ENCODE measurements around the gene NOTCH2.
"Not testable (repeated sequence)": the region's sequence is repeated elsewhere in the genome, so short reads cannot be mapped to it uniquely, and the experiment has no call there.

The NOTCH2 gene

DNA sequence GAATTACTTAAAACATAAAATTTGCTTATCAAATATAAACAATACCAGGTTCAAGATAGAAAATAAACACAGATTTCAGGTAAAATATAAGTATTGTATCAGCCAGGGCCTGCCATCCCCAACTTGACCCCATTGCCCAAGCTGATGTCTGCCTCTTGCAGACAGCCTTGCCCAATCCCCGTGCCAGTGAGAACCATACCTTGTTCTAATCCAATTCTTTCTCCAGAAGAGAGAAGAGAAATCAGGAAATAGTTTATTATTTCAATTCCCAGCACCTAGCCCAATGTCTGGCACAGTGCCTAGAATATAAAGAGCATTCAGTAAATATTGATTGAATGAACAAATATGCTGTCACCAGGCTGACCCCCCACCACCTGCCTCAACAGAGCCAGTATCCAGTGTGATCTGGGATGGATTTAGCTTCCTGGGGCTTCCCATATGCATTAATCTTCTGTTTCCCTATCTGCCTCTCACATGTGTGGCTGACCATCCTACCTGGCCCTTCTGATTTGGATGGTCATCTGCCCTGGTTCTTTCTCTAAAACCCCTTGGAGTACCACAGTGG lies 27.6 kb upstream of the NOTCH2 start:
- H3K4me1 ChIP-seq; H3K36me3 ChIP-seq (replicated peaks); H3K4me3 ChIP-seq; DNase-seq (ENCODE audit: low spot score in 2 of 2); H3K9me3 ChIP-seq; in situ Hi-C loops (cut with MboI; ENCODE audit: low sequenced_read_pairs); H3K27me3 ChIP-seq (ENCODE audit: low read depth): not testable (repeated sequence)

DNA sequence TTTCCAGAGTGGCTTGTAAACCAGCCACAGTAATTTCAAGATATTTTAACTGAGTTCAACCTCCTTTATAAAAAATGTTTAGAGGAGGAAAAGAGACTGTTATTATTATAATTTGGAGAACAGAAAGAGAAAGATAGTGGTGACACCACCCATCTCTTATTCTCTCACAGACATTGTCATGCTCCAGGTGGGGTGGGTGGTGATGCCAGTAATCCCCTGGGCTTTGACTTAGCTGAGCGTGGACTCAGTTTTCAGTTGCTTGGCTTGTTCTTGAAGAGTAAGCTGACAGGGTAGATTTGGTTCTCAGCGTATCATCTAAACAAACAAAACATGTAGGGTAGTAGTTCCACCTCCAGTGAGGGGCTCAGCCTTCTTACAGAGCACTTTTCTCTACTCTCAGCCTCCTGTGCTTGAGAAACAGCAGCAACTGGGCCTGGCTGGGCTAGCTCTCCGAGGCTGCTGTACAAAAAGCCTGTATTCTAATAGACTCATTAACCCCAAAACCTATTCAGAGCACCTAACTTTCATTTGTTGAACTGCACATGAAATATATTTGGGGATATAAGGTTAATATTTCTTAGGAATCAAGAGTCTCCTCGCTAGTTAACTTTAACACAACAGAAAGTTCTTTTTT lies 24.2 kb upstream of the NOTCH2 start:
- H3K9me3 ChIP-seq; DNase-seq (ENCODE audit: low spot score in 2 of 2); H3K36me3 ChIP-seq (replicated peaks); H3K4me1 ChIP-seq; in situ Hi-C loops (cut with MboI; ENCODE audit: low sequenced_read_pairs); H3K4me3 ChIP-seq; H3K27me3 ChIP-seq (ENCODE audit: low read depth): not testable (repeated sequence)

DNA sequence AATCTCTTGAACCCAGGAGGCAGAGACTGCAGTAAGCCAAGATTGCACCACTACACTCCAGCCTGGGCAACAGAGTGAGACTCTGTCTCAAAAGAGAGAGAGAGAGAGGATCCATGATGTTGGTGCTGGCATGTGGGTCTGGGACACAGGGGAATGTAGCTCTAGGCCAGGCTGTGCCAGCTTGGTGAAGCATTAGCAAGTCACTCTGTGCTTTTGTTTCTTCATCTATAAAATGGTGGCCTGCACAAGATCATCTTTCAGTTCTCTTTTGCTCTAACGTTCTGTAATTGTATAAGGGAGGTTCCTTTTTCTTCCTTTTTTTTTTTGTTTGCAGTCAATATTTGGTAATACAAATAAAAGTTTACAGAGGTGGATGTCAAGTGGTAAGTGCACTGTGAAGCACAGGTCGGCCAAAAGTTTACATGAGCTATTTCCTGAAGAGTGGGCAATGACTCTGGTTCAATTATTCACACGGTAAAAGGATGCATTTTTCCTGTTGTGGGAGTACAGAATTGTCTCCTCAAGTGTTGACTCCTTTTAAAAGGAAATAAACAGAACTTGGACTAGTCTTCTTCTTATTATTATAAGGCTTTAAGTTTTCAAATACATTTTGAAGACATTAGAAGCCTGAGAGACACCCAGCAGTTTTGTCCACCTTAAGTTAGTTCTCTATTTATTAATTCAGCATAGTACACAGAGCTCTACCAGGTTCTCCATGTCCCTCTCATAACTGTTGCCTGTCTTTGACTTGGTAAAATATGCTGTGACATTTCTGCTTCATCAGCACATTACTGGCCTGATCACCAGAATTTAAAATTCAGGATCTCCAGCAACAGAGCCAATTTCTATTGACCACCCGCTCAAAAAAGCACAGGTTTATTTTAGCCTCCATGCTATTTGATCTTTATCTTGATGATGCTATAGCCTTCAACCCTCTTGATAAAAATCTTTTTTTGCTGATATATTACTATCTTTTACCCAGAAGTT lies 23.1 kb upstream of the NOTCH2 start:
- H3K4me1 ChIP-seq; in situ Hi-C loops (cut with MboI; ENCODE audit: low sequenced_read_pairs); DNase-seq (ENCODE audit: low spot score in 2 of 2); H3K4me3 ChIP-seq; H3K27me3 ChIP-seq (ENCODE audit: low read depth); H3K36me3 ChIP-seq (replicated peaks); H3K9me3 ChIP-seq: not testable (repeated sequence)

DNA sequence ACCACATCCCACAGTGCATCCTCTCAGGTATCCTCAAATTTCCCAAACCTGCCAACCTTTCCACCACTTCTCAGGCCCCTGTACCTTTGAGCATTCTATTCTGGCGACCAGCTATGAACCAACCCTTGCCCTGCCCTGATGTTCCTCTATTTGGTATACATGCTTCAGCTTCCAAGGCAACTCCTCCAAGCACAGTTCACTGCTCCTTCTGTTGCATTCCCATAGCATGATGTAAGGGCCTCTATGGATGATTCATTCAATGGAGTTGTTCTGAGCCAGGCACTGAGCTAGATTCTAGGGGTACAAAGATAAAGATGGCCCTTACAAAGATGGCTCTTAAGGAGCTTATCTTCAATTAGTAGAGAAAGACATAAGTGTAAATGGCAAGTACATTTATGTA lies 21.4 kb upstream of the NOTCH2 start:
- DNase-seq (ENCODE audit: low spot score in 2 of 2); H3K36me3 ChIP-seq (replicated peaks); H3K27me3 ChIP-seq (ENCODE audit: low read depth); H3K4me1 ChIP-seq; H3K4me3 ChIP-seq; H3K9me3 ChIP-seq; in situ Hi-C loops (cut with MboI; ENCODE audit: low sequenced_read_pairs): not testable (repeated sequence)

DNA sequence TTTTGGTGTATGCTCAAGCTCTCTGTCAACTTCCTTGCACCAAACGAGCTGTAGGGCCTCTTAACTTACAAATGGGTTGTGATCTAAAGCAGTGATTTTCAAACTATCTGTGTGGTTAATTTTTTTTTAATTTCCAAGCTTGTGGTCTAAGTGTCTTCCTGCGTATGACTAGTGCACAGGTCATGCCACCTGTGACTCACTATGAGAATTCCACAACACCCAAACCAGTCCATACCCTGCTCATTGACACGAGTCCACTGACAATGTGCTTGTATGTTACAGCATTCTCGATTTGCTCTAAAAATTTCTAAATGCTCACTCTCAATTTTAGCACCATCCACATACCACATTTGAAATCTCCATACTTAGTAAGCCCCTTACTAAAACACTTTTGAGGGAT lies 18.5 kb upstream of the NOTCH2 start:
- H3K4me1 ChIP-seq; H3K36me3 ChIP-seq (replicated peaks); in situ Hi-C loops (cut with MboI; ENCODE audit: low sequenced_read_pairs); H3K4me3 ChIP-seq; DNase-seq (ENCODE audit: low spot score in 2 of 2); H3K9me3 ChIP-seq; H3K27me3 ChIP-seq (ENCODE audit: low read depth): not testable (repeated sequence)

DNA sequence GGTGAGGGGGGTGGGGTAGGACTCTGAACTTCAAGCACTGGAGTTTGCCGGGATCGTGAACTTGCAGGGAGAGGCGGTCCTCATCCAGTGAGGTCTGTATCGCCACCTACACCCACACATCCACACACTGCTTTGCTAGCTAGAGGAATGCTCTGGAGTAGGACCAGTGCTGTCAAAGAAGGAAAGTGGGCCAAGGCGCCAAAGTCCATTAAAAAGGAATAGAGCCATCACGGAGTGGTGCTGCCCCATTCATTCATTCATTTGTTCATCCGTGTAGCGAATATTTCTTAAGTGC lies 405 bp upstream of the NOTCH2 start:
- in situ Hi-C loops (cut with MboI; ENCODE audit: low sequenced_read_pairs), result not testable (repeated sequence)

DNA sequence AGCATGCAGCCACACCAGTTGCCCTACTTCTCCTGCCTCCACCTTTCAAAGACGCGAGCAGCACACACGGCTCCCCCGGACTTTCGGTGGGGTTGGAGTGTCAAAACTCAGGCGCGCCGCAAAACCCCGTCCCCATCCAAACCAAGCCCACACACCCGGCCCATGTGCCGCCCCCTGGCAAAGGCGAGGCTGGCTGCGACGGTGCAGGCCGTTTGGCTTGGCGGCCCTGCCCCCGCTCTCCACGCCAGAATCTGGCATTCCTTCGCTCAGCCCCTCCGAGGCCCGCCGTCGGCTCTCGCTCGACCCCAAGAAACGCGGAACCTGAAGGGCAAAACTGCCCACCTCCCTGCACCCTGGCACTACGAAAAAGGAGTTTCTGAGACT lies 787 bp downstream of the NOTCH2 start:
- peak in 1 of 2 experiments; percentile 41 for DNase-seq (ENCODE audit: low spot score in 2 of 2)
- H3K4me1 ChIP-seq; H3K9me3 ChIP-seq; in situ Hi-C loops (cut with MboI; ENCODE audit: low sequenced_read_pairs); H3K27me3 ChIP-seq (ENCODE audit: low read depth); H3K36me3 ChIP-seq (replicated peaks): not testable (repeated sequence)
- H3K4me3 ChIP-seq, result peak overlapping the region; percentile 57

More for the DNA sequence above, 405 bp upstream of the NOTCH2 start:
- H3K36me3 ChIP-seq (replicated peaks); H3K4me1 ChIP-seq; H3K9me3 ChIP-seq; H3K4me3 ChIP-seq; DNase-seq (ENCODE audit: low spot score in 2 of 2); H3K27me3 ChIP-seq (ENCODE audit: low read depth): not testable (repeated sequence)

DNA sequence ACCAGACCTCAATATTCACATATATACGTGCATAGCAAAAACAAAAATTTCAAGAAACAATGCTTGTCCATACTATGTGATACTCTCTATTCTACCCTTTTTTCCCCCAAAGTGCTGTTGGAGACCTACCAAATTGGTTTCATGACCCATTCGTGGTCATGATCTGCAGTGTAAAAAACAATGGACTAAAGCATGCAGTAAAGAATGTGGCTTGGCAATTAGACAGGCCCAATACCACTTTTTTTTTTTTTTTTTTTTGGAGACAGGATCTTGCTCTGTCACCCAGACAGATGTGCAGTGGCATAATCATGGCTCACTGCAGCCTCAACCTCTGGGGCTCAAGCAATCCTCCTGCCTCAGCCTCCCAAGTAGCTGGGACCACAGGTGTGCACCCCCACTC lies 21.3 kb downstream of the NOTCH2 start:
- H3K36me3 ChIP-seq (replicated peaks); H3K9me3 ChIP-seq; in situ Hi-C loops (cut with MboI; ENCODE audit: low sequenced_read_pairs); DNase-seq (ENCODE audit: low spot score in 2 of 2); H3K4me1 ChIP-seq; H3K27me3 ChIP-seq (ENCODE audit: low read depth); H3K4me3 ChIP-seq: not testable (repeated sequence)

DNA sequence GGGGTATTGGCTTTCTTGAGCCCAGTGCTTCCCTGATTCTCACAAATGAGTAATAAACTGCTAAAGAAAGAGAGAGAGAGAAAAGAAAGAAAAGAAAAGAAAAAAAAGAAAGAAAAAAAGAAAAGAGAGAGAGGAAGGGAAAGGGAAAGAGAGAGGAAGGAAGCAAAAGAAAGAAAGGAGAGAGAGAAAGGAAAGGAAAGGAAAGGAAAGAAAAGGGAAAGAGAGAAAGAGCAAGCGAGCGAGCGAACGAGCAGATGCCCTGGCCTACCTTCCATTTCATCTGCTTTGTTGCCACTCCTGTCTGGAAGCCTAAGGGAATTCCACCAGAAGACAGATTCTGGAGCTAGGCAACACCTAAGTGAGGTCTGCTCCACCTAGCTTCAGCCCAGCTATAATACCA lies 27.7 kb downstream of the NOTCH2 start:
- in situ Hi-C loops (cut with MboI; ENCODE audit: low sequenced_read_pairs); H3K9me3 ChIP-seq; DNase-seq (ENCODE audit: low spot score in 2 of 2); H3K4me3 ChIP-seq; H3K4me1 ChIP-seq; H3K36me3 ChIP-seq (replicated peaks); H3K27me3 ChIP-seq (ENCODE audit: low read depth): not testable (repeated sequence)

DNA sequence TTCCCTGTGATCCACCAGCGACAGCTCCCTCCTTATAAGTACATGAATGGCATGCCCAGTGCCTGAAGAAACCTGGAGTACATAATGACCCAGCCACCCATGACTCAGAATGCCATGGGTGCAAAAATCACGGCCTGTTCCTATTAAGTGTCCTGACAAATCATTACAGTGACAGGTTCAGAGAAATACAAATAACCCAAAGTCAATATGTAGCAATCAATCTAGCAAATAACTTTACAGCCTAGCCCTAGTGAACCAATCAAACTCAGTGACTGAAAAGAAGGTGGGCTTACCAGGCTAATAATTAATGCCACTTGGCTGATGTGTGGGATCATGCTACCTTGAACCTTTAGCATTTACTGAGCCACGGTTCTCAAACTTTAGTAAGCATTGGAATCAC lies 37.2 kb downstream of the NOTCH2 start:
- H3K36me3 ChIP-seq (replicated peaks); H3K4me3 ChIP-seq; H3K4me1 ChIP-seq; in situ Hi-C loops (cut with MboI; ENCODE audit: low sequenced_read_pairs); H3K27me3 ChIP-seq (ENCODE audit: low read depth); H3K9me3 ChIP-seq; DNase-seq (ENCODE audit: low spot score in 2 of 2): not testable (repeated sequence)

DNA sequence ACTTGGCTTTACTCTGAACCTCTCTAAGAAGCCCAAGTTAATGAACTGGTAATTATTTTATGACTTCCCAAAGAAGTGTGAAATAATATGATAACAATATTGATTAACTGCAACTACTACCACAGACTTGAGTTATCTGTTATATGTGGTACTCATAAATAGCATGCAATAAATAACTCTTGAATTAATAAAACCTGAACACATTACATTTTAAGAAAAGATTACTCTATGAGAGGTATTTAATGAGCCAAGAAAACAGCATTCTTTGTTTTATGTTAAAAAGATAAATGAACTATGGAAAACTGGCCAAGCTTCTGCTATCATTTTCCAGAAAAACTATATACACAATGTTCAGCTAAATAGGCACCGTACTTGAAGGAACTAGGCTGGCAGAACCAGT lies 45.7 kb downstream of the NOTCH2 start:
- H3K4me1 ChIP-seq; in situ Hi-C loops (cut with MboI; ENCODE audit: low sequenced_read_pairs): not testable (repeated sequence)

DNA sequence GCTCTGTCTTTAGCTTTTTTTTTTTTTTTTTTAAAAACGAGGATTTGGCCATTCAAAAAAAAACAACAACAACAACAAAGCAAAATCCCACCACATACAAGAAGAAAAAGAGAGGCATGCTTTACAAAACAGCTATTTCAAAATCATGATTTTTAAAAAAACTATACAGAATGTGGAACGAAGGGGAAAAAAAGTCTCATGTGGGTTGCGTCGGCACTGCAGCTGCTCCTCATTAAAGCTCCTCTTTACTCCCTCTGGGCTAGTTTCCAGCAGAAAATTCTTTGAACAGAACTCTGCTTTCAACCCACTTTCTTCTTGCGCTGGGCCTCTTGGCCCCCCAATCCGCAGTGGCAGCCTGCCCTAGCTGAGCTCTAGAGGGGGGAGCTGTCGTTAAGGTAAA lies 54.5 kb downstream of the NOTCH2 start:
- H3K4me3 ChIP-seq; H3K36me3 ChIP-seq (replicated peaks); H3K4me1 ChIP-seq; H3K27me3 ChIP-seq (ENCODE audit: low read depth); in situ Hi-C loops (cut with MboI; ENCODE audit: low sequenced_read_pairs); DNase-seq (ENCODE audit: low spot score in 2 of 2); H3K9me3 ChIP-seq: not testable (repeated sequence)

More for the DNA sequence above, 45.7 kb downstream of the NOTCH2 start:
- not testable (repeated sequence) for H3K36me3 ChIP-seq (replicated peaks); H3K4me3 ChIP-seq; H3K9me3 ChIP-seq; DNase-seq (ENCODE audit: low spot score in 2 of 2); H3K27me3 ChIP-seq (ENCODE audit: low read depth)

DNA sequence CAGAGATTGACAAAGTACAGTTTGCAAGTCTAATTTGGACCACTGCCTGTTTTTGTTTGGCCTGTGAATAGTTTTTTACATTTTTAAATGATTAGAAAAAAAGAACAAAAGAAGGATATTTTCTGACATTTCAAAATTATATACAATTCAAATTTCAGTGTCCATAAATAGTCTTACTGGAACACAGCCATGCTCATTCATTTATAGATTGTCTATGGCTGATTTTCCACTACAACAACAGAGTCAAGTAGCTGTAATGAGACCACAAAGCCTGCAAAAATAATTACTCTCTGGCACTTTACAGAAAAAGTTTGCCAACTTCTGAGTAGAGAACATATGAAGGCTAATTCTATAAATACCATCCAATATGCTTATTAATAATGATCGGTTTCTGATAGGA lies 61.1 kb downstream of the NOTCH2 start:
- H3K4me1 ChIP-seq; H3K4me3 ChIP-seq; in situ Hi-C loops (cut with MboI; ENCODE audit: low sequenced_read_pairs); H3K36me3 ChIP-seq (replicated peaks); H3K27me3 ChIP-seq (ENCODE audit: low read depth); H3K9me3 ChIP-seq; DNase-seq (ENCODE audit: low spot score in 2 of 2): not testable (repeated sequence)

DNA sequence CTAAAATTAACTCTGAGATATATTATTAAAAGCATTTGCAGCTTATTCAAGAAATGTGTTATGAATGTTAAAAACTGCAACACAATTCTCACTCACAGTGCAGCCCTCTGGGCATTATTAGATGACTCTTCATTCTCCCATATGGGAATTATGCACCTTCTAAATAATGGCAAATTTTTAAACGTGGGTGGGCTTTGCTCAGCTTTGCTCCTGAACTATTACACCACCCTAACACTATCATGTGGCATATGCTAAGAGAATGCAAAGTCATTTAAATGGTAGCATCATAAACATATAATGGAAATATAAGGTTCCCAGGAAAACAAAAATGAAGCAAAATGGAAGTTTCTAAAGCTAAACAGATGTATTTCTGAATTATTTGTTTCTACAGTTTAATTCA lies 61.6 kb downstream of the NOTCH2 start:
- H3K36me3 ChIP-seq (replicated peaks); H3K4me1 ChIP-seq; H3K4me3 ChIP-seq; H3K9me3 ChIP-seq; DNase-seq (ENCODE audit: low spot score in 2 of 2); H3K27me3 ChIP-seq (ENCODE audit: low read depth); in situ Hi-C loops (cut with MboI; ENCODE audit: low sequenced_read_pairs): not testable (repeated sequence)

All from HAP-1 (cell line).